CD4-positive, alpha-beta T cell treated with Interleukin-4 for 1 hour (primary cell): ENCODE results near the gene GPC6.

Experiments used
- DNase-seq, 2 donors: peaks; one replicate each; pipeline ENCODE4 v3.0.0-alpha.2; 2020 to 2022

GPC6 gene

DNA sequence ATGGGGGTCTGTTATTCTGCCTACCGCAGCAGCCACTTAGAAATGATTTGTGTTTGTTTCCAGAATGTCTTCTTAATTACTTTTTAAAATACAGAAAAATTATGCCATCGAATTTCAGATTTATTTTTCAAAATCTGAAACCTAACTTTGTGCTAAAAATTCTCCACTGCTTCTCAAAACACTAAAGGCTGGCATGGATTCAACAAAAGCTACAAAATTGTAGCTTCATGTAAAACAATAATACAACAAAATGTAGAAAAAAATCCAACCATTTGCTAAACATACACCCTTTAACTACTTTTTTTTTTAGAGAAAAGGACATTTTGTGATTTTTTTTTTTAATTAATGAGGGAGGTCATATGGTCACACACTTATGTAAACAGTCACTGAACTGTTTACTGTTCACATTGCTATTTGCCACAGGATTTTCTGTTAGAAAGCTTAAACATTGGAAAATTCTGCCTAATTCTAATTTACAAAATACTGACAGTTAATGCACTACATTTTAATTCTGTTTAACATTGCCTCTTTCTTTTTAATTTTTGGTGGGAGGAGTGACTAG is 646.3 kb downstream of the GPC6 start:
- DNase-seq: no peak

GRCh38 chr13:93875547-93875946 is 648.9 kb downstream of the GPC6 start:
- DNase-seq: no peak

GRCh38 chr13:93876236-93876635 is 649.6 kb downstream of the GPC6 start:
- DNase-seq: no peak

DNA sequence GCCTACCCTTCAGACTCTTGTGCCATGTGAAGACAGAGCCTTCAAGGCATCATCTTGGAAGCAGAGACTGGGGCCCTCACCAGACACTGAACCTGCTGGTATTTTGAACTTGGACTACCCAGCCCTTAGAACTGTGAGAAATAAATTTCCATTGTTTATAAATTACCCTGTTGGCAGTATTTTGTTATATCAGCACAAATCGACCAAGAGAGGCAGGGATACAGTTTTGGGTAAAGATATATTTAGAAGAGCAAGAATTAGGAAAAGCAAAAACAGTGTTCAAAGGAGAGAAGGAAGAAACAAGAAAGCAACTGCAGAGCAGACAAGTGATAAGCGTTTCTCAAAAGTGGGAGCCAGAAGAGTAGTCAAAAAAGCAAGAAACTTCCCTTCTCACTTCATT is 652.1 kb downstream of the GPC6 start:
- DNase-seq: no peak

- DNase-seq: no peak
These were observed 654.8 kb downstream of the GPC6 start for GRCh38 chr13:93881411-93881810.

DNA sequence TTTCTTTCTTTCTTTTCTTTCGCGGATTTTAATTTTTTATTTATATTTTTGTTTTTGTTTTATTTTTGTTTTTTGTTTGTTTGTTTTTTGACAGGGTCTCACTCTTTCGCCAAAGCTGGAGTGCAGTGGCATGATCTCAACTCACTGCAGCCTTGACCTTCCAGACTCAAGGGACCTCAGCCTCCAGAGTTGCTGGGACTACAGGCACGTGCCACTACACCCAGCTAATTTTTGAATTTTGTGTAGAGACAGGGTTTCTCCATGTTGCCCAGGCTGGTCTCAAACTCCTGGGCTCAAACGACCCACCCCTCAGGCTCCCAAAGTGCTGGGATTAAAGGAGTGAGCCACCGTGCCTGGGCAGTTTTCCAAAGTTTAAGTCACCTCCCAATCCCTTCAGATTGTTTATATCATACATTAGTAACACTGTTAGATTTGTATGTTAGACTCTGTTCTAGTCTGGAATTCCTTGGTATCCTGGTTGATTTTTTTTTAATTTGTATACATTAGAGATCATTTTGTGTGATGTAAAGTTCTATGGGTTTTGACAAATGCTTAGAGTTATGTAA is 655.6 kb downstream of the GPC6 start:
- DNase-seq: no peak

DNA sequence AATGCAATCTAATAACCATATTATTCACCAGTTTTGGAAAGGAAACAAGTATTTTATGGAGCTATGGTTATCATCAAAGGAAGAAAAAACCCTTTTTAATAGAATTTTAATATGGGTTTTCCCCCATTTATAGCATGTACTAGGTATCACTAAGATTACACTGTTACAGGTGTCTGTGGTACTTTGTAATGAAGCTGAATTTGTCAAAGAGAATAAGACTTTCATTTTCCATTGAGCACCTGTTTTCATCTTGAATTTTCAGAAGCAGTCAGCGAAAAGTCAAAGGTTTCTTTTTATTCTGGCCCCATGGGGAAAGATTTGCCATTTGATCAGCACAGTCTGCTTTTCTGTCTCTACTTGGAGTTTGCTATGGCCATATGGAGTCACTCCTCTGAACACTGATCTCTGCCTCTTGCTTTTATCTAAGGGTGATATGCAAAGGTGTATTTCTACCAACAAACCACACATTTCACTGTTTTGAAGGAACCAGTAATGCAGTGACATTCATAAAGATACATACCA is 662.9 kb downstream of the GPC6 start:
- DNase-seq: no peak

DNA sequence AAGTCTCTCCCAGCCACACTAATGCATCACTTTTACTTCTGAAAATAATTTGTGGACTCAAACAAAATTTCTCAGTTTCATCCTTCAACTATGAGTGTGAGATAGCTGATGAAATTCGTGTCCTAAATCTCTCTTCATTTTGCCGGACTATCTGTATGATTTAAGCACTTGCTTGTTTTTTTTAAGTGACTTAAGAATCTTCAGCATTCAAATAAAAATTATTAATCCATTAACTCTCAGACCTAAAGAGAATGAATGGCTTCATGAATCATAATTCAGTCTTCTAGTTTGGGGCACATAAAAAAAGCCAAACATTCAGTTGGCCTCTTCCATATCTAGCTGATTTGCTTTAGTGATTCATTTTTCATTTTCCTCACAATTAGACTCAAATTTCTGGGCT is 673.4 kb downstream of the GPC6 start:
- no peak for DNase-seq

DNA sequence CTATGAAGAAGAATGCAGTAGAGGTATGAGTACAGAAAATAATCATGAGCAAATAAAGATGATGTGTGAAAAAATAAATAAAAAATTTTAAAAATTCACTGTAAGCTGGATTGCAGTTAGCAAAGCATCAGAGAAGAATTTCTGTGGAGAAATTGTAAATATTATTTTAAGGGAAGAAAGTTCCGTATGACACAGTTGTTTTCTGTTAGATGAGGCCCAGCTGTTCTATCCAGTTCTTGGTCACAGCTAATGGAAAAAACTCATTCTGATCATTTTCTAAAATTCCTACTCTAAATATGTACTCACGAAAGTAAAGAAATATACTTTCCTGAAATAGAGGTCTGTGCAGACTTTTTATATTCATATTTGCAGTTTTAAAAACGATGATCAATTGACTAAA is 674.1 kb downstream of the GPC6 start:
- DNase-seq: no peak

GRCh38 chr13:93903909-93904308 is 677.3 kb downstream of the GPC6 start:
- DNase-seq: no peak

- DNase-seq: no peak
These were observed 688.7 kb downstream of the GPC6 start for GRCh38 chr13:93915269-93915809.

GRCh38 chr13:93922063-93922855 is 695.7 kb downstream of the GPC6 start:
- no peak for DNase-seq

DNA sequence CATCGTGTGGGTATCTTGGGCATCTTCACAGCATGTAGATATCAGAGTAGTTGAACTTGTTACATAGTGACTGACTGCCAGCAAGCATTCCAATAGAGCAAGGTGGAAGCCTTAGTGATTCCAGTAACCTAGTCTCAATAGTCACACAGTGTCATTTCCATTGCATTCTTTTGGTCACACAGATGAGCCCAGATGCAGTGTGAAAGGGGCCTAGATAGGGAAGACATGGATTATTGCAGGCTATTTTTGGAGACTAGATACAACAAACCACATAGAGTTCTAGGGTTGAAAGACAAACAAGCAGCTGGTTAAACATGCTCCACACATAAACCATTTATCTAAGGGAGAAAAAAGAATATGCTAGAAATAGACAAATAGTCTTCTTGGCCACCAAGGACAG is 699.4 kb downstream of the GPC6 start:
- DNase-seq: no peak

DNA sequence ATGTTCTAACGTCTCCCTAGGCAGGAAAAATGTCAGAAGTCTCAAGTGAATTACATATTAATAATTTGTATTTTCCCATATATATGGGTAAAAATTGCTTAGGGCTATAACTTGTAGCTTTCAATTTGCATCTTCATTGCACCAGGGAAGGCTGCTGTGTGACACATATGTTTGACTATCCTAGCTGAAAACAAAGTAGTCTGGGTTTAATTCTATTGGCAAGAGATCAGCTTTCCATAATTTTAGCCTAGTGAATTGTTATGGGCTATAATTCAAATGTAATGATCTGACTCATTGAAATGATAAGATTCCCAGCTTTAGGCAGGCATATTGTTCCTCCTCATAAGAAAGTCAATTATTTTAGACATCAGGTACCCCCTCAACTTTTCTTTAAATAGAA is 699.8 kb downstream of the GPC6 start:
- no peak for DNase-seq

GRCh38 chr13:93927431-93927830 is 700.8 kb downstream of the GPC6 start:
- no peak for DNase-seq

GRCh38 chr13:93932901-93933300 is 706.3 kb downstream of the GPC6 start:
- no peak for DNase-seq

GRCh38 chr13:93936901-93937300 is 710.3 kb downstream of the GPC6 start:
- DNase-seq: no peak

GRCh38 chr13:93941444-93941843 is 714.8 kb downstream of the GPC6 start:
- DNase-seq: no peak

GRCh38 chr13:93942016-93942415 is 715.4 kb downstream of the GPC6 start:
- DNase-seq: no peak

- no peak for DNase-seq
These were observed 719.0 kb downstream of the GPC6 start for GRCh38 chr13:93945621-93946020.

DNA sequence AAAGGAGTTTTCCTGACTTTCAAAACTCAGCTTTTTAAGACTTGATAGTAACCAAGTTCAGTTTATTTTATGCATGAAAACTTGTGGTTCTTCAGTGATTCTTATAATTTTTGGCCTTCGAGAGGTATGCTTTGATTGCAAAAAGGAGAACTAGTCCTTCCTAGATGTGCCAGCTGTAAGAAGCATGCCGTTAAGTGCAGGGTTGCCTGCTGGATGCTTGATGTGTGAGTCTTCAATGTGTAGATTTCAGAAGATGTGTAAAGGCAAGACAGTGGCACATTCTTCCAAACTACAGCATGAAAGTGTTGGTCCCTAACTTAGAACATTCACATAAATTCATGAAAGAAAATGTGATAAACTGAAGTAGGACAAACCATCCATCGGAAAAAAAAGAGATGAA is 720.4 kb downstream of the GPC6 start:
- DNase-seq: no peak

GRCh38 chr13:93947651-93948050 is 721.0 kb downstream of the GPC6 start:
- DNase-seq: no peak

DNA sequence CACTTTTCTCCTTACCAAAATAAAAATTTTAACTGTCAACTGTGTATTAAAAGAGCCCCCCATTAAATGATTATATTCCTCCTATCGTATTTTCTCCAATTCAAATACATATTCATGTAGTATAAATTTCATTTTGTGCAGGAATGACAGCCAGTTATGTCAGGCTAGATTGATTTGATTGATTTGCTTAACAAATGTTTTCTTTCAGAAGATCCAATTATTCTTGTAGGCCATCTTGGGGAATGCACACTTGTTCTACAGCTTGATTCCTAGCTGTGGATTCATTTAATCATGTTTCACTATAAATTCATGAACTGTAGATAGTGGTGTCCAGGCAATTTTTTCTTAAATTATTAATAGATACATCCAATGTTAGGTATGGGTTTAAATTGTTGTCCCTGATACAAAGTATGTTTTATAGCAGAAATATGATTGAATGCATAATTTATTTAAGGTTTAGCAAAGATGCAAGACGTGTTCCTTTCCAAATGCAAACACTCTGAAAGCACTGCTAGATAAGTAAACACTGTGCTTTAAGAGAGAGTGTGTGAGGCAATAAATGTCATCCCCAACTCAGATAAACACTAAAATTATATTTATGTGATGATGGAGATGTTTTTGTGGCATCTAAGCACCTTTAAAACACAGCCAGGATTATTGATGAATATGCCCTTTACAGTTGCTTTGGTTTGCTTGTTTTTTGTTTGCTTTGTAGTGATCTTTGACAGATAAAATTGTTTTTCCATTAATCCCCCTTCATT is 721.7 kb downstream of the GPC6 start:
- no peak for DNase-seq
